HG03139 (cell line): ENCODE data around the gene AGR3.
"Not testable (repeated sequence)": the region's sequence is repeated elsewhere in the genome, so short reads cannot be mapped to it uniquely, and the experiment has no call there.

Experiments
- ATAC-seq: cut with Tn5 transposase; IDR thresholded peaks from one replicate; pipeline ENCODE4 v1.9.1; 2021; ENCODE audit not compliant: unreplicated experiment

Gene AGR3

GRCh38 chr7:16891874-16892643 is 10.3 kb upstream of the AGR3 start:
- ATAC-seq = no peak

GRCh38 chr7:16891338-16891737 is 9.6 kb upstream of the AGR3 start:
- ATAC-seq = peak; percentile 63

GRCh38 chr7:16889851-16890415 is 8.2 kb upstream of the AGR3 start:
- ATAC-seq = no peak

- no peak for ATAC-seq
These were observed 7.5 kb upstream of the AGR3 start for GRCh38 chr7:16889305-16889704.

- ATAC-seq = no peak
These were observed 2.1 kb upstream of the AGR3 start for GRCh38 chr7:16883918-16884317.

GRCh38 chr7:16880554-16880953 is 1.2 kb downstream of the AGR3 start:
- no peak for ATAC-seq

GRCh38 chr7:16879181-16879580 is 2.6 kb downstream of the AGR3 start:
- no peak for ATAC-seq

GRCh38 chr7:16875861-16876260 is 5.9 kb downstream of the AGR3 start:
- no peak for ATAC-seq

- no peak for ATAC-seq
These were observed 7.7 kb downstream of the AGR3 start for GRCh38 chr7:16874066-16874465.

GRCh38 chr7:16867328-16867727 is 14.5 kb downstream of the AGR3 start:
- ATAC-seq = no peak

GRCh38 chr7:16853189-16853588 is 28.6 kb downstream of the AGR3 start:
- not testable (repeated sequence) for ATAC-seq

GRCh38 chr7:16851829-16852228 is 30.0 kb downstream of the AGR3 start:
- no peak for ATAC-seq

- no peak for ATAC-seq
These were observed 30.9 kb downstream of the AGR3 start for GRCh38 chr7:16850614-16851466.

GRCh38 chr7:16849296-16850148 is 32.3 kb downstream of the AGR3 start:
- no peak for ATAC-seq

- no peak for ATAC-seq
These were observed 34.4 kb downstream of the AGR3 start for GRCh38 chr7:16847381-16847860.

- ATAC-seq = no peak
These were observed 35.1 kb downstream of the AGR3 start for GRCh38 chr7:16846601-16847165.

- no peak for ATAC-seq
These were observed 36.0 kb downstream of the AGR3 start for GRCh38 chr7:16845746-16846145.

GRCh38 chr7:16841681-16842080 is 40.1 kb downstream of the AGR3 start:
- no peak for ATAC-seq

- no peak for ATAC-seq
These were observed 41.7 kb downstream of the AGR3 start for GRCh38 chr7:16840094-16840493.

GRCh38 chr7:16839646-16840045 is 42.1 kb downstream of the AGR3 start:
- no peak for ATAC-seq
